Measurements from ENCODE around the gene KIF4A.

Gene KIF4A

GRCh38 chrX:70466968-70467367 lies 177.1 kb downstream of the KIF4A start:
- no peaks in the 10 kb centered on the region for H3K9me3 ChIP-seq (replicated peaks; ENCODE audit: insufficient read depth, low read length)
- H3K9me2 ChIP-seq (replicated peaks; ENCODE audit: insufficient read depth, low read length) = no peaks in the 10 kb centered on the region
- no peaks in the 10 kb centered on the region; the same call in 1 of the 2 replicates for H3F3A ChIP-seq (ENCODE audit: insufficient read depth, low read length)
- DNase-seq = no peak
- H2AFZ ChIP-seq (ENCODE audit: low read length) = no peak overlapping the region
- TF ChIP-seq EZH2phosphoT487 (IDR thresholded peaks at IDR 0.05; ENCODE audit: low read length) (no peak), EZH2 (optimal IDR thresholded peaks at IDR 0.05; ENCODE audit: low read depth, low read length) (no peak), CTCF (IDR thresholded peaks at IDR 0.05; ENCODE audit: low read length) (no peak)
- H3K4me1 ChIP-seq (ENCODE audit: low read length) = peaks cover 8% of the 10 kb centered on the region
- H4K20me1 ChIP-seq (ENCODE audit: insufficient read depth, low read length) = no peaks in the 10 kb centered on the region
- no peaks in the 10 kb centered on the region for H3K27me3 ChIP-seq (replicated peaks; ENCODE audit: insufficient read depth, low read length)
- no peak overlapping the region for H3K4me3 ChIP-seq (ENCODE audit: low read length)
- H3K79me2 ChIP-seq (ENCODE audit: low read length) = 0 out of 2 replicates have a peak, but pooled peaks cover 7% of the 10 kb centered on the region
- H3K4me2 ChIP-seq (ENCODE audit: low read depth, low read length) = no peak overlapping the region
- no peak overlapping the region for H3K27ac ChIP-seq (ENCODE audit: low read length)
- H3K9ac ChIP-seq (ENCODE audit: low read length) = no peak overlapping the region
- H3K36me3 ChIP-seq (replicated peaks; ENCODE audit: insufficient read depth, low read length) = no peaks in the 10 kb centered on the region

DNA sequence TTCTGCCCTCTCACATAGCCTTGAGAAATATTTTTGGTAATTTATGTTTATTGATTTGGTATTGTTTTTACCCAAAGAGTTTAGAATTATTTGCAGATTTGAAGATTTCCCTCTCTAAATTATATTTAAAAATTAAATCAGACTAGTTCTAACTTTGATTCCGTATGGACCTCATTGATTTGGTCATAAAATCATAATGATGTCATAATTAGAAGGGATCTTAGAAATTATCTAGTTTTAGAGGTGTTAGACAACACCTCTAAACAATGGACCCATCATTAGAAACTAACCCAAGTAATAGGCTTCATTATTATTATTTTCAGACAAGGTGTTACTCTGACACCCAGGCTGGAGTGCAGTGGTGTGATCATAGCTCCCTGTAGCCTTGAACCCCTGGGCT lies 178.8 kb downstream of the KIF4A start:
- no peaks in the 10 kb centered on the region for H3K9me2 ChIP-seq (replicated peaks; ENCODE audit: insufficient read depth, low read length)

More for the DNA sequence above, 178.8 kb downstream of the KIF4A start:
- no peak overlapping the region for H3K9ac ChIP-seq (ENCODE audit: low read length)
- TF ChIP-seq EZH2 (optimal IDR thresholded peaks at IDR 0.05; ENCODE audit: low read depth, low read length) (no peak), CTCF (IDR thresholded peaks at IDR 0.05; ENCODE audit: low read length) (no peak), EZH2phosphoT487 (IDR thresholded peaks at IDR 0.05; ENCODE audit: low read length) (no peak)
- no peaks in the 10 kb centered on the region for H3K36me3 ChIP-seq (replicated peaks; ENCODE audit: insufficient read depth, low read length)
- 0 out of 2 replicates have a peak, but pooled peaks cover 7% of the 10 kb centered on the region for H3K79me2 ChIP-seq (ENCODE audit: low read length)
- H2AFZ ChIP-seq (ENCODE audit: low read length) = no peak overlapping the region
- H3K4me3 ChIP-seq (ENCODE audit: low read length) = no peak overlapping the region
- no peaks in the 10 kb centered on the region; the same call in 1 of the 2 replicates for H3F3A ChIP-seq (ENCODE audit: insufficient read depth, low read length)
- no peaks in the 10 kb centered on the region for H3K27me3 ChIP-seq (replicated peaks; ENCODE audit: insufficient read depth, low read length)
- peaks cover 8% of the 10 kb centered on the region for H3K4me1 ChIP-seq (ENCODE audit: low read length)
- no peak for DNase-seq
- no peaks in the 10 kb centered on the region for H3K9me3 ChIP-seq (replicated peaks; ENCODE audit: insufficient read depth, low read length)
- H3K27ac ChIP-seq (ENCODE audit: low read length) = no peak overlapping the region
- H3K4me2 ChIP-seq (ENCODE audit: low read depth, low read length) = no peak overlapping the region
- H4K20me1 ChIP-seq (ENCODE audit: insufficient read depth, low read length) = no peaks in the 10 kb centered on the region

All from MM.1S (cell line).